ENCODE data around the gene SHPK. TPM values are rescaled to one million over a fixed set of nuclear protein-coding genes. Genes with fewer than 3 reads are reported as not detected.

Gene SHPK
- polyA plus RNA-seq, 2 of the 4 experiments (the other 2 are of a cell fraction), result 10.7 to 11.2 TPM

GRCh38 chr17:3574231-3574630 lies 61.8 kb downstream of the SHPK start:
- Histone ChIP-seq H3K4me1 (peaks cover 15% of the 10 kb centered on the region; the same call in 2 of the 3 replicates), H3K4me2 (no peak overlapping the region), H3K27ac (no peak overlapping the region), H3K4me3 (no peak overlapping the region), H3K9me3 (no peaks in the 10 kb centered on the region)
- POLR2A ChIA-PET, result no interaction called here
- 86% methylated on average over 7 of the region's 7 CpGs for WGBS (ENCODE audit: missing lambda C conversion rate)
- CTCF ChIA-PET, result interaction anchor here (2.7 kb wide), 1 partner anchor 525 kb away, joined by 9 read pairs; no protein-coding TSS in a partner anchor
- TF ChIP-seq REST (IDR thresholded peaks at IDR 0.05) (no peak), NR3C1 (IDR thresholded peaks at IDR 0.05) (no peak), SMC3 (IDR thresholded peaks at IDR 0.05) (no peak), KDM1A (IDR thresholded peaks at IDR 0.05; ENCODE audit: low read depth) (no peak), HDAC2 (IDR thresholded peaks at IDR 0.05) (no peak), ATOH8 (CRISPR knock-in tag; IDR thresholded peaks at IDR 0.05; ENCODE audit: low read depth) (no peak), KDM5A (IDR thresholded peaks at IDR 0.05) (no peak), CBX2 (IDR thresholded peaks at IDR 0.05; ENCODE audit: borderline replicate concordance, low read depth) (no peak), RARB (CRISPR knock-in tag; IDR thresholded peaks at IDR 0.05) (no peak), POLR2A (IDR thresholded peaks at IDR 0.05; ENCODE audit: low read length) (no peak), EHF (CRISPR knock-in tag; IDR thresholded peaks at IDR 0.05) (no peak), CHD4 (IDR thresholded peaks at IDR 0.05; ENCODE audit: borderline replicate concordance) (no peak), RAD21 (conservative IDR thresholded peaks at IDR 0.05 in 1 of 2, IDR thresholded peaks at IDR 0.05 in 1 of 2) (no peak), TP53 (CRISPR knock-in tag; IDR thresholded peaks at IDR 0.05) (no peak), EP300 (IDR thresholded peaks at IDR 0.05) (no peak), GATA3 (IDR thresholded peaks at IDR 0.05; ENCODE audit: borderline replicate concordance) (no peak)
- DNase-seq (ENCODE audit: low read depth in 1 of 2, low spot score in 1 of 2) (no peak), ATAC-seq (no peak), FAIRE-seq (no peak)

GRCh38 chr17:3573246-3574100 lies 62.6 kb downstream of the SHPK start:
- TF ChIP-seq HOXB13 (CRISPR knock-in tag; IDR thresholded peaks at IDR 0.05; ENCODE audit: low read depth), result no peak
- TF ChIP-seq RCOR1 (IDR thresholded peaks at IDR 0.05; ENCODE audit: low read depth, low read length), result no peak
- no peak for TF ChIP-seq BCL3 (IDR thresholded peaks at IDR 0.05)
- TF ChIP-seq FOXS1 (CRISPR knock-in tag; IDR thresholded peaks at IDR 0.05), result no peak
- TF ChIP-seq EP300 (IDR thresholded peaks at IDR 0.05), result no peak
- TF ChIP-seq SMC3 (IDR thresholded peaks at IDR 0.05), result no peak
- Histone ChIP-seq H3K9me3 (no peaks in the 10 kb centered on the region), H3K4me3 (no peak overlapping the region), H3K4me2 (no peak overlapping the region), H3K4me1 (peaks cover 15% of the 10 kb centered on the region; the same call in 2 of the 3 replicates), H3K27ac (no peak overlapping the region)
- FAIRE-seq (no peak), DNase-seq (ENCODE audit: low read depth in 1 of 2, low spot score in 1 of 2) (no peak), ATAC-seq (no peak)
- 91% methylated on average over 19 of the region's 22 CpGs for WGBS (ENCODE audit: missing lambda C conversion rate)
- CTCF ChIA-PET, result interaction anchor here (2.7 kb wide), 1 partner anchor 524 kb away, joined by 9 read pairs; no protein-coding TSS in a partner anchor
- POLR2A ChIA-PET, result no interaction called here

All from A549 (cell line).